GM20000 (cell line): ENCODE results near the gene ZNF620.
A peak's percentile ranks its signal among the peaks of the same experiment; 100 is the strongest.

Experiments used
- DNase-seq: peaks from one replicate; pipeline ENCODE4 v3.0.0; 2012; ENCODE audit warnings: low spot score
- TF ChIP-seq, protein P1 (sequence below): IDR thresholded peaks from 2 replicates; pipeline ENCODE4 v1.5.1; 2012; ENCODE audit warnings: mild to moderate bottlenecking, control low read depth; ENCODE audit errors: extremely low read depth, missing control alignments

The ZNF620 gene

DNA sequence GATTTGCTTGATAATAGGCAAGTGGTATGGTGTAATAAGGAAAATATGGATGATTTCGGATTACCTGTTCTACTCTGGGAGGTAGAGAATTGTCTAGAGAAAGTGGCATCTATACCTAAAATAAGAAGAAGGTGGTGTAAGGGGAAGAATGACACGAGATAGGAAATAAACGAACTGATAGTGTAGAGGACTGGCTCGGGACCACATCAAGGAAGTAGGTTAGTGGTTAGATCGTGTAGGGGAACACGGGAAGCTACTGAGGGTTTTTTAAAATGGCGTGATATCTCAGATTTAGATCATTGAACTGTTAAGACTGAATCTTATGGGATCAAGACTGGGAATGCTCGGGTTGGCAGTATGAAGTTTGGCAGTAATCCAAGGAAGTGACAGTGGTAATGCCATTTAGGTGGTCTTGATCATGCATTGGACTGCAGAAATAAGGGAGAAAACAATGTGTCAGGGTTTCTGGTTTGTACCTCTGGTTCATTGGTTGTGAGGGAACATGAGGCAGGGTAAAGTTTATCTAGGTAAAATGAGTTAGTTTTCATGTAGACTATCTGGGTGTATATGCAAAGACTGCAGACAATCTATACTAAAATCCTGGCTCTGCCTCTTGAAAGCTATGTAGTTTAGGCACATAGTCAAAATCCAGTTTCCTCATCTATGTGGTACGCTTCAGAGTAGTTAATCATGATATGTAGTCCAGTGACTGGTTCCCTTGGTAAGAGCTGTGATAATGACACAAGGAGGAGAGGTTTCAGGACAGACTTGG, 41.3 kb upstream of the ZNF620 start:
- no peak for DNase-seq
- TF ChIP-seq, protein P1, sequence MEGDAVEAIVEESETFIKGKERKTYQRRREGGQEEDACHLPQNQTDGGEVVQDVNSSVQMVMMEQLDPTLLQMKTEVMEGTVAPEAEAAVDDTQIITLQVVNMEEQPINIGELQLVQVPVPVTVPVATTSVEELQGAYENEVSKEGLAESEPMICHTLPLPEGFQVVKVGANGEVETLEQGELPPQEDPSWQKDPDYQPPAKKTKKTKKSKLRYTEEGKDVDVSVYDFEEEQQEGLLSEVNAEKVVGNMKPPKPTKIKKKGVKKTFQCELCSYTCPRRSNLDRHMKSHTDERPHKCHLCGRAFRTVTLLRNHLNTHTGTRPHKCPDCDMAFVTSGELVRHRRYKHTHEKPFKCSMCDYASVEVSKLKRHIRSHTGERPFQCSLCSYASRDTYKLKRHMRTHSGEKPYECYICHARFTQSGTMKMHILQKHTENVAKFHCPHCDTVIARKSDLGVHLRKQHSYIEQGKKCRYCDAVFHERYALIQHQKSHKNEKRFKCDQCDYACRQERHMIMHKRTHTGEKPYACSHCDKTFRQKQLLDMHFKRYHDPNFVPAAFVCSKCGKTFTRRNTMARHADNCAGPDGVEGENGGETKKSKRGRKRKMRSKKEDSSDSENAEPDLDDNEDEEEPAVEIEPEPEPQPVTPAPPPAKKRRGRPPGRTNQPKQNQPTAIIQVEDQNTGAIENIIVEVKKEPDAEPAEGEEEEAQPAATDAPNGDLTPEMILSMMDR: no peak

- TF ChIP-seq, protein P1: no peak
- DNase-seq: no peak
Observed at GRCh38 chr3:40465111-40465407, 40.8 kb upstream of the ZNF620 start.

DNA sequence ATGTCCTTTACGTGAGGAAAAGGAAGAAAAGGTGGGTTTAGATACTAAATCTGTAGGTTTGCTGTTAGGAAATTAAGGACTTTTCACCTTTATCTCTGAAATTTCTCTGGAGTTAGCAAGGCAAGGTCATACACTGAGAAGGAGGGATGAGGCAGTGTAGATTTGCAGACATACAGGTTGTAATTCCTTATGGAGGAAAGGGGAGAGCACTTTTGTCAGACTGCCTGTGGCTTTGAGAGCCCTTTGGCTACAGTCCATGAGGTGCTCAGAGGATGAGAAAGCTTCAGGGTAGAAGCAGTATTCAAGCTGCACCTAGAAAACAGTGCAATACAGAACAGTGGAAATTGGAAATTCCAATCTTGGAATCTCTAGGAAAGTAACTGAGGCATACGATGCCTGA, 40.4 kb upstream of the ZNF620 start:
- TF ChIP-seq, protein P1: no peak
- DNase-seq: no peak

DNA sequence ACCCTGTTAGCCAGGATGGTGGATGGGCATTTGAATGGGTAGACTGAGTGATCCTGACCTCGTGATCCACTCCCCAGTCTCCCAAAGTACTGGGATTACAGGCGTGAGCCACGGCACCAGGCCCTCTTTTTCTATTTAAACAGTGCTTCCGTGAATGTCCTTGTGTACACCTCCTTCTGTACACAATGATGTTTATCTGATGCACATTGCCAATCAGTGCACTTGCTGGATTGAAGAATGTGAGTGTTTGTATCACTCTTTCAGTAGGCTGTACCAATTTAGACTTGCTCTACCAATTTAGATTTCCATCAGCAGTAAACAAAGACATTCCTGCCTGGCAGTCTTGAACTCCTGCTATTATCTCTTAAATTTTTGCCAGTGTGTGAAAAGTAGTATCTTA, 37.8 kb upstream of the ZNF620 start:
- TF ChIP-seq, protein P1: no peak

DNA sequence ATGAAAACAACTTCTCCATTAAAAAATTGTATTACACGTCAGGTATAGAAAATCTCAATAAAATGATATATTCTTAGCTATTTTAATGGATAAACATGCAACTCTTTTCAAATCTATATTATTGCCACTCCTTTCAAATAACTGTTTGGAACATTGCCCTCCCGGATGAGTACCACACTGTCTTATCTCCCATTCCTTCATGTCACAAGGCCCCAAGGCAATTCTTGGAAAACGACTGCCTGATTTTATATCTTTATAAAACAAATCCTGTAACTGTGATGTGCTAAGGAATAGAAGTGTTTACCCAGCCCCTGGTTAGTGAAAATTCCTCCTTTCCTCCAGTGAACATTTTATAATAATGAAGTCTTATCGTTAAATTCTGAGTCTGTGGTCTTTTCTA, 35.1 kb upstream of the ZNF620 start:
- no peak for DNase-seq
- TF ChIP-seq, protein P1: no peak

More for the DNA sequence above, 37.8 kb upstream of the ZNF620 start:
- no peak for DNase-seq

- TF ChIP-seq, protein P1: no peak
- DNase-seq: peak; percentile 79
Observed at GRCh38 chr3:40476478-40477470, 29.1 kb upstream of the ZNF620 start, which contains the start of gene ZNF619. Gene ZNF619, plus strand, starts transcription at chr3:40477122. Its CDS starts 858 bp downstream, at chr3:40477980.

DNA sequence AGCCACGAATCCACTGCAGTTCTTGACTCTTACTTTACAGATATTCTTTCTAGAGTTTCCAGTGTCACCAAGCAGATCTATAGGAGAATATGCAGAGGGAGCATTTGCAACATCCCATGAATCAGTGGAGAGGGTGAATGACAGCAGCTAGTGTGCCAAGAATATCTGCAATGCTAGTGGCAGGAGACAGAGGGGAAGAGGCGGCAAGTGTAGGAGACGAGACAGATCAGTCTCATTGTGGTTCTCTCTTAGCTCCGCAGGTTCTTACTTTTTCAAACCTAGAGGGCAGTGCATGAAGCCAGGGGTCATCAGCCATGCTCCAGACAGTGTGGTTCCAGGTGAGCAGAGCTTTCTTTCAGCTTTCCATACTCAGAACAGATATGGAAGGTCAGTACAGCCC, 28.2 kb upstream of the ZNF620 start:
- TF ChIP-seq, protein P1: no peak
- DNase-seq: no peak
